Naive thymus-derived CD4-positive, alpha-beta T cell (primary cell): ENCODE results near the gene TMEM178B. TPM values are rescaled to one million over a fixed set of nuclear protein-coding genes. Genes with fewer than 3 reads are reported as not detected.

Source experiments
- ATAC-seq: fragments of 150-1000 bp; cut with Tn5 transposase; 2 replicates; pipeline ENCODE4 v1.10.0; 2021; ENCODE audit warnings: mild to moderate bottlenecking, moderate library complexity
- CTCF ChIA-PET: fragments of 350-600 bp; sonication (Branson Sonifier 250); formaldehyde crosslinking; loops from one replicate; lab custom pipeline; 2021; ENCODE audit warnings: antibody characterized with exemption; lab: Charles Lee
- POLR2A ChIA-PET: fragments of 350-600 bp; sonication (Branson Sonifier 250); formaldehyde crosslinking; loops from one replicate; lab custom pipeline; 2021; ENCODE audit warnings: antibody characterized with exemption, inconsistent platforms; lab: Charles Lee
- DNase-seq, 9 donors: peaks; one replicate each; pipeline versions ENCODE4 v3.0.0 to v3.0.0-alpha.2; 2020 to 2022; ENCODE audit warnings: mixed read lengths in 1 of 9
- H3K27ac ChIP-seq: one replicate; pipeline ENCODE4 v1.7.0; 2013; ENCODE audit warnings: mild to moderate bottlenecking, low read depth, low read length, moderate library complexity
- H3K27me3 ChIP-seq, 2 donors: one replicate each; pipeline ENCODE4 v1.7.0; 2013; ENCODE audit warnings: low read length in 2 of 2, mild to moderate bottlenecking in 2 of 2, moderate library complexity in 2 of 2; ENCODE audit not compliant: control insufficient read depth in 2 of 2, insufficient read depth in 2 of 2
- H3K36me3 ChIP-seq, 3 experiments: 1 replicate in 2 of 3; 2 replicates in 1 of 3; pipeline ENCODE4 v1.7.0; 2013; ENCODE audit warnings: low read length in 3 of 3, mild to moderate bottlenecking in 3 of 3, moderate library complexity in 1 of 3; ENCODE audit not compliant: insufficient read depth in 3 of 3, control insufficient read depth in 2 of 3
- H3K4me1 ChIP-seq, 2 donors: one replicate each; pipeline ENCODE4 v1.7.0; 2013; ENCODE audit warnings: low read length in 2 of 2, mild to moderate bottlenecking in 2 of 2, moderate library complexity in 1 of 2; ENCODE audit not compliant: control insufficient read depth in 2 of 2, insufficient read depth in 2 of 2
- H3K4me3 ChIP-seq: 2 replicates; pipeline ENCODE4 v1.7.0; 2013; ENCODE audit warnings: mild to moderate bottlenecking, low read length
- H3K9me3 ChIP-seq, 3 experiments: 1 replicate in 2 of 3; 2 replicates in 1 of 3; pipeline ENCODE4 v1.7.0; 2013; ENCODE audit warnings: low read length in 3 of 3; ENCODE audit not compliant: control insufficient read depth in 2 of 3
- H3K27ac Mint-ChIP-seq, 9 donors: one replicate each; pipeline ENCODE4 v1.8.0; 2020 to 2022; ENCODE audit warnings: mixed read lengths in 9 of 9, mild to moderate bottlenecking in 8 of 9, moderate library complexity in 5 of 9, inconsistent platforms in 2 of 9
- H3K27me3 Mint-ChIP-seq, 5 donors: one replicate each; pipeline ENCODE4 v1.8.0; 2021 to 2022; ENCODE audit warnings: mixed read lengths in 5 of 5, mild to moderate bottlenecking in 1 of 5
- H3K36me3 Mint-ChIP-seq, 5 donors: one replicate each; pipeline ENCODE4 v1.8.0; 2020 to 2022; ENCODE audit warnings: mixed read lengths in 5 of 5, mild to moderate bottlenecking in 3 of 5, inconsistent platforms in 1 of 5
- H3K4me1 Mint-ChIP-seq, 7 donors: one replicate each; pipeline ENCODE4 v1.8.0; 2020 to 2022; ENCODE audit warnings: mixed read lengths in 7 of 7, mild to moderate bottlenecking in 3 of 7, inconsistent platforms in 1 of 7
- H3K4me3 Mint-ChIP-seq, 10 donors: one replicate each; pipeline ENCODE4 v1.8.0; 2020 to 2022; ENCODE audit warnings: mild to moderate bottlenecking in 10 of 10, mixed read lengths in 10 of 10, moderate library complexity in 6 of 10, inconsistent platforms in 2 of 10
- H3K9me3 Mint-ChIP-seq, 11 donors: one replicate each; pipeline ENCODE4 v1.8.0; 2020 to 2022; ENCODE audit warnings: mixed read lengths in 11 of 11, mild to moderate bottlenecking in 4 of 11, inconsistent platforms in 1 of 11, moderate library complexity in 1 of 11
- intact Hi-C, 2 donors: fragments of 100-400 bp; cut with micrococcal nuclease; formaldehyde crosslinking; loops; one replicate each; pipeline ENCODE4 v1.15.1; 2023
- polyA plus RNA-seq, 2 donors: library from polyadenylated mRNA; unstranded; fragments of 300-500 nt; fragmentation: Illumina TruSeq; gene quantifications; one replicate each; pipeline ENCODE4 v1.2.3, GENCODE V29; 2021
- total RNA-seq, 6 experiments: library from RNA in 5 of 6; stranded (reverse) in 5 of 6; gene quantifications; 1 replicate in 5 of 6; 2 replicates in 1 of 6; pipeline ENCODE4 v1.2.3 and lab custom pipeline; 2021 to 2026

TMEM178B gene
- total and polyA plus RNA-seq, 7 experiments from 2014 or later = 0.05 to 3.0 (median 0.10) TPM; not detected in 4

DNA sequence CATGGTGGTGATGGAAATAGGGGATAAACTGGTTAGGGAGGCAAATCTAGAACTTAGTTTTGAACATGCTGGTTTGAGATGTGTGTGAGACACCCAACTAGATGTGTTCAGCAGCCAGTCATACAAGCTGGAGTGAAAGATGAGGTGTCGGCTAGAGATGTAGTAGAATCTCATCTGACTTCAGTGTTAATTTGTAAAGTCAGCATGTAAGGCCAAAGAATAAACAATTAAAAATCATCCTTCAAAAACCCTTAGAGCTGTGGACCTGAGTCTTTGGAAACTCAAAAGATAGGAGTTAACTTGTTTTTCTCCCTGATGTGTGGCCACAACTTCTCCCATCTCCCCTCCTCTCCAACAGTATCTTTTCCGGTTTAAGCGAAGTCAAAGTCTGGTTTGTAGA lies 454.5 kb downstream of the TMEM178B start:
- Mint-ChIP-seq H3K9me3 (no peaks in the 10 kb centered on the region), H3K27ac (no peak overlapping the region), H3K36me3 (peaks cover 0 to 5% (median 0%) of the 10 kb centered on the region in 5 donors), H3K4me1 (peaks cover 0 to 3% (median 0%) of the 10 kb centered on the region in 7 donors), H3K27me3 (peaks cover 25 to 31% (median 27%) of the 10 kb centered on the region in 5 donors), H3K4me3 (no peak overlapping the region)
- intact Hi-C loops = no loop called here
- ChIA-PET POLR2A (no interaction called here), CTCF (interaction anchor here (0.6 kb wide), 1 partner anchor 308 kb away, joined by 3 read pairs; no protein-coding TSS in a partner anchor)
- no peaks in the 10 kb centered on the region for H3K36me3 ChIP-seq
- ATAC-seq = no peak
- no peaks in the 10 kb centered on the region for H3K9me3 ChIP-seq
- H3K4me3 ChIP-seq = no peak overlapping the region
- no peak overlapping the region for H3K27ac ChIP-seq
- DNase-seq = no peak
- H3K27me3 ChIP-seq = no peaks in the 10 kb centered on the region
- no peaks in the 10 kb centered on the region for H3K4me1 ChIP-seq

Other genes starting within 250 kb of the TMEM178B start
- gene BRAF, start 149.1 kb upstream of the TMEM178B start, total RNA-seq = 10 to 100 TPM; 25.8 to 58.7 (median 49.7) TPM
- 10 to 100 TPM; 11.2 to 13.9 TPM for gene BRAF, start 149.1 kb upstream of the TMEM178B start, polyA plus RNA-seq
- gene MRPS33, start 59.1 kb upstream of the TMEM178B start, total RNA-seq = 10 to 100 TPM; 25.9 to 69.1 (median 48.4) TPM
- gene MRPS33, start 59.1 kb upstream of the TMEM178B start, polyA plus RNA-seq = 100 to 1,000 TPM; 103 to 116 TPM